DOHH2 (cell line): ENCODE measurements around the gene BCO1.

Source experiments
- EZH2phosphoT487 ChIP-seq: fragments of 200-600 bp; sonication (generic); IDR thresholded peaks from 2 replicates; pipeline ENCODE4 v1.6.1; 2017; ENCODE audit warnings: borderline replicate concordance, mild to moderate bottlenecking, antibody characterized with exemption, low read length, moderate library complexity, mixed read lengths
- TF ChIP-seq, protein P1 (sequence below): fragments of 200-600 bp; sonication (generic); IDR thresholded peaks from one replicate; pipeline ENCODE4 v1.5.1; 2014; ENCODE audit warnings: antibody characterized with exemption, mild to moderate bottlenecking, low read depth, low read length; ENCODE audit not compliant: poor library complexity, severe bottlenecking

DNA sequence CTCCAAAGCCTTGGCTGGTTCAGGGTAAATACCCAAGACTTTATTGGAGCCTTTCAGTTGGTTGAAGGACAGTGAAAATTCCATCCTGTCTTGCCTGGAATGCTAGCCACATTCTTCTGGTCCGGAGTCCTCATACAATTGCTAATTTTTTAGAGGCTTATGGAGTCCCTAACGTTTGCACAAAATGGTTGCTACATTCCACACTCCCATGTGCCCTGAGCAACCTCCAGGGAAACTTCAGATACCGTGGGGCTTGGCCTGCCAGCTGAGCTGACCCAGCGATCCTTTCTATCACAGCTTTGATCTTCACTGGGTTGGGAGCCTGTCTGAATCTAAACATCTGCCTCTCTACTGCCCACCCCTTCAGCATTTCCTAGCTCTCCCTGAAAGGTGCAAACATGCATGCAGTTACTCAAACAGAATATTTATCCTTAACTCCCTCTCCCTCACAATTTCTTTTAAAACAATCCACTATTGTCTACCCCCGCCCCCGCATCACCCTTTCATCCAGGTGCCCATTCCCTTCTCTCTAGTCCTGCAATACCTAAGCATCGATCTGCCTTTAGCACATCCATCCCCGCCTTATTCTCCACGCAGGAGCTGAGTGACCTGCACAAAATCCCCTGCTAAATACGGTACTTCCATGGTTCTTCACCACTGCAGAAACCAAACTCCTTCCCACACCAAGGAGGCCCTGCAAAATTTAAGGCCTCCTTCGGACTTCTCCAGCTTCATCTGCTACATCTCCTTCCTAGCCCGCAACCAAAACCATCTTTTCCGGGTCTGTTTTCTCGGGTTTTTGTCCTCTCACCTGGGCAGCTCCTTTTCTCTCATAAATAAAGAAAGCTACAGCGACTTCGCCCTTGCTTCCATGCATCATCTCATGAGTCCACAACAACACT lies 75.5 kb downstream of the BCO1 start:
- TF ChIP-seq, protein P1, sequence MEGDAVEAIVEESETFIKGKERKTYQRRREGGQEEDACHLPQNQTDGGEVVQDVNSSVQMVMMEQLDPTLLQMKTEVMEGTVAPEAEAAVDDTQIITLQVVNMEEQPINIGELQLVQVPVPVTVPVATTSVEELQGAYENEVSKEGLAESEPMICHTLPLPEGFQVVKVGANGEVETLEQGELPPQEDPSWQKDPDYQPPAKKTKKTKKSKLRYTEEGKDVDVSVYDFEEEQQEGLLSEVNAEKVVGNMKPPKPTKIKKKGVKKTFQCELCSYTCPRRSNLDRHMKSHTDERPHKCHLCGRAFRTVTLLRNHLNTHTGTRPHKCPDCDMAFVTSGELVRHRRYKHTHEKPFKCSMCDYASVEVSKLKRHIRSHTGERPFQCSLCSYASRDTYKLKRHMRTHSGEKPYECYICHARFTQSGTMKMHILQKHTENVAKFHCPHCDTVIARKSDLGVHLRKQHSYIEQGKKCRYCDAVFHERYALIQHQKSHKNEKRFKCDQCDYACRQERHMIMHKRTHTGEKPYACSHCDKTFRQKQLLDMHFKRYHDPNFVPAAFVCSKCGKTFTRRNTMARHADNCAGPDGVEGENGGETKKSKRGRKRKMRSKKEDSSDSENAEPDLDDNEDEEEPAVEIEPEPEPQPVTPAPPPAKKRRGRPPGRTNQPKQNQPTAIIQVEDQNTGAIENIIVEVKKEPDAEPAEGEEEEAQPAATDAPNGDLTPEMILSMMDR, result no peak
- no peak for TF ChIP-seq EZH2phosphoT487
